Karpas-422 (cell line): ENCODE data around the gene AHDC1. TPM values are rescaled to one million over a fixed set of nuclear protein-coding genes. Genes with fewer than 3 reads are reported as not detected.

Source experiments
- DNase-seq: peaks from one replicate; pipeline ENCODE4 v3.0.0-alpha.2; 2015
- H2AFZ ChIP-seq: fragments of 200-600 bp; sonication (generic); 2 replicates; pipeline ENCODE4 v1.6.1; 2014; ENCODE audit warnings: antibody characterized with exemption, low read length, mixed read lengths
- H3K27ac ChIP-seq: fragments of 200-600 bp; sonication (generic); 2 replicates; pipeline ENCODE4 v1.5.1; 2014; ENCODE audit warnings: mild to moderate bottlenecking, low read length, moderate library complexity
- H3K27me3 ChIP-seq: fragments of 200-600 bp; sonication (generic); 2 replicates; pipeline ENCODE4 v1.6.1; 2014; ENCODE audit warnings: low read length, mixed read lengths
- H3K36me3 ChIP-seq: fragments of 200-600 bp; sonication (generic); 2 replicates; pipeline ENCODE4 v1.6.1; 2014; ENCODE audit warnings: low read length, mixed read lengths; ENCODE audit not compliant: insufficient read depth
- H3K4me1 ChIP-seq: fragments of 200-600 bp; sonication (generic); 2 replicates; pipeline ENCODE4 v1.6.1; 2014; ENCODE audit warnings: mild to moderate bottlenecking, low read length, mixed read lengths
- H3K4me2 ChIP-seq: fragments of 200-600 bp; sonication (generic); 2 replicates; pipeline ENCODE4 v1.6.1; 2014; ENCODE audit warnings: low read length, low read depth, mild to moderate bottlenecking; ENCODE audit not compliant: poor library complexity, severe bottlenecking
- H3K4me3 ChIP-seq: fragments of 200-600 bp; sonication (generic); 2 replicates; pipeline ENCODE4 v1.5.1; 2014; ENCODE audit warnings: mild to moderate bottlenecking, antibody characterized with exemption, low read length, mixed read lengths
- H3K79me2 ChIP-seq: fragments of 200-600 bp; sonication (generic); 2 replicates; pipeline ENCODE4 v1.6.1; 2014; ENCODE audit warnings: mild to moderate bottlenecking, low read length, mixed read lengths
- H3K9ac ChIP-seq: fragments of 200-600 bp; sonication (generic); 2 replicates; pipeline ENCODE4 v1.6.0; 2014; ENCODE audit warnings: low read length
- H3K9me2 ChIP-seq: fragments of 200-600 bp; sonication (generic), shearing (Covaris generic); replicated peaks from 2 replicates; pipeline ENCODE4 v1.6.0; 2014; ENCODE audit warnings: mild to moderate bottlenecking, low read length, moderate library complexity; ENCODE audit not compliant: insufficient read depth
- H3K9me3 ChIP-seq: fragments of 300-700, 200-600 bp; sonication (generic); 2 replicates; pipeline ENCODE4 v1.6.1; 2014; ENCODE audit warnings: low read length, mixed read lengths
- H4K20me1 ChIP-seq: fragments of 200-600 bp; sonication (generic); 2 replicates; pipeline ENCODE4 v1.6.1; 2014; ENCODE audit warnings: mild to moderate bottlenecking, antibody characterized with exemption, low read length, low read depth; ENCODE audit not compliant: insufficient read depth
- total RNA-seq: library from RNA; depleted of rRNA; stranded (reverse); fragments of >200 nt; shearing (Covaris generic); gene quantifications from 2 replicates; pipeline ENCODE4 v1.2.3, GENCODE V29; 2014; ENCODE audit warnings: low replicate concordance

Gene AHDC1
- total RNA-seq, 1 experiment from 2014 or later: 2.2 TPM

DNA sequence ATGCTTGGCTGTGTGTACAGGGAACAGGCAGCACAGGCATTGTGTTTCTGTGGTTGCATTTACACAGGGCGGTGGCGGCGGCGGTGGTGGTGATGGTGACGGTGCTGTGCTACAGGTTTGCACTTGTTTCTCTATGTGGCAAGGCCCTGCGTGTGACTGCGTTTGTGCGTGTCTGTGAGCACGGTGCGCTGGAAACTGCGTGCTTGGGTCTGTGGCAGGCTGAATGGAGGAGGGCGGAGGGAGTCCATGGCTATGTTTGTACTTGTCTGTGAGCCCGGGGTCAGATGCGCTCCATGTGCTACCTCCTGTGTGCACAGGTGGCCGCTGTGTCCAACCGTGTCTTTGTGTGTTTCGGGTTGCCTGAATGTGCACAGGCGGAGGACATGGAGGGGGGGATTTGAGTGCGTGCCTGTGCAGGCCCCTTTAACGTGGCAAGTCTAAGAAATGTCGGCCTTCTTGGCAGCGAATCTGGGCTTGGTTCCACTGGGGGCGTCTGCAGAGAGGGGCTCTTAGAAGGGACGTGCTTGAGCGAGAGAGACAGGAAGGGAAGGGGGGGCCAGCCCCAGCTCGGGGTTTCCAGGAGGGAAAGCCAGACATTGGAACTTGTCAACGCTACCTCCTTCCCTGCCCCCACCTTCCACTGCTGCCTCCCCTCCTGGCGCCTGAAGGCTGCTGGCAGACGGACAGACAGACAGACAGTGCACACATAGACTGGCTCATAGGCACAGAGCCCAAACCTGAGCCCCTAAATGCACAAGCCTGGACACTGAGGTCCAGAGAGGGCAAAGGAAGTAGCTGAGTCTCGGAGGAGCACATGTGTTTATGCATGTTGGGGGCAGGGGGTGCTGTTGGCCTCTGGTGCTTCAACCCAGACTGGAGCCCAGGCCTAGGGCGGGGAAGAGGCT lies 81.3 kb downstream of the AHDC1 start:
- Histone ChIP-seq H3K9ac (no peak overlapping the region), H3K79me2 (no peaks in the 10 kb centered on the region), H3K4me1 (peaks cover 29% of the 10 kb centered on the region), H4K20me1 (no peaks in the 10 kb centered on the region), H3K4me2 (no peak overlapping the region), H3K9me3 (no peaks in the 10 kb centered on the region), H3K4me3 (no peak overlapping the region), H3K36me3 (no peaks in the 10 kb centered on the region), H3K27ac (no peak overlapping the region), H2AFZ (no peak overlapping the region), H3K27me3 (no peaks in the 10 kb centered on the region), H3K9me2 (no peaks in the 10 kb centered on the region)
- DNase-seq: peak; percentile 65

DNA sequence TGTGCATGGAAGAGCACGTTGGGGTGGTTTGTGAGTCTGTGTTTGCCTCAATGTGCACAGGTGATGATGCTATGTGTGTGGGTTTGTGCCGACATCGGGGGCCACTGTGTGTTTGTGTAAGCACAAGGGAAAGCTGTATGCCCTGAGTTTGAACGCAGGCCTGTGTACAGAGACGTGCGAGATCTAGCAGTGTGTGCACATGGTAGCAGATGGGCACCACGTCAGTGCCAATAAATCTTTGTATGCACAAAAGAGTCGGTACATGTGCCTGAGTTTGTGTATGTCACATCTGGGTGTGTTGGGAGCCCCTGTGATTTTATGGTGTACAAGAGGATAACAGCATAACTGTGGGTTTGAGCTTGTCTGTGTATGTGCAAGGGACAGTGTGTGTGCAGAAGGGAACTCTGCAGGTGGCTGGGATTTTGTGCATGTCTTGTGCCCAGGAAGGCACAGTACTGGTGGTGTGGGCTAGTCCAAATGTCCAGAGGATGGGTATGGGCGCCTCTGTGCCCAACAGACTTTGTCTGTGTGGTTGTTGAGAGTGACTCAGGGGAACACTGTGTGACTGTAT lies 82.0 kb downstream of the AHDC1 start:
- no peak for DNase-seq
- no peaks in the 10 kb centered on the region for H4K20me1 ChIP-seq
- peaks cover 21% of the 10 kb centered on the region for H3K4me1 ChIP-seq
- no peak overlapping the region for H3K9ac ChIP-seq
- no peak overlapping the region for H3K27ac ChIP-seq
- H3K79me2 ChIP-seq: no peaks in the 10 kb centered on the region
- no peak overlapping the region for H3K4me2 ChIP-seq
- no peak overlapping the region for H2AFZ ChIP-seq
- no peaks in the 10 kb centered on the region for H3K36me3 ChIP-seq
- H3K27me3 ChIP-seq: no peaks in the 10 kb centered on the region
- no peaks in the 10 kb centered on the region for H3K9me3 ChIP-seq
- H3K9me2 ChIP-seq: no peaks in the 10 kb centered on the region
- no peak overlapping the region for H3K4me3 ChIP-seq

DNA sequence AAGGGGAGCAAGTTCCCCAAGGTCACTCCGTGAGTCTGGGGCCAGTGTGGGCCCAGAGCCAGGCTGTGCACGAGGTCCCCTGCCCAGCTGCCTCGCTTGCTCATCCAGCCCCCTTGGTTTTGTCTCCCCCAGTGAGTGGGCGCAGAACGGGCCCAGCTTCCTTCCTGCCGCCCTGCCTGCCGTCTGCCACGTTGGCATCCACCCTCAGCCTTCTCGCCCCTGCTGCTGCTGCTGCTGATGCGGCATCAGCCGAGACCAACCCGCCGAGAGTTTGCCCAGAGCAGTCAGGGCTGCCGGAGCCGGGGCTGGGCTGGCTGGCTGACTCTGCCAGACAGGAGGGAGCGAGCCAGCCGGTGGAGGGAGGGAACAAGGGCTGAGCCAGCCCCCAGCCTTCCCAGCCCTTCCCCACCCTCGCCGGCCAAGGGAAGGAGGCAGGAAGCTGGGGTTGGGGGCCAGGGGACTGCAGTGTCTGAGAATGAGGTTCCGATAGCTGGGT lies 82.6 kb downstream of the AHDC1 start:
- no peaks in the 10 kb centered on the region for H3K9me3 ChIP-seq
- H3K4me1 ChIP-seq: peaks cover 16% of the 10 kb centered on the region
- H3K9ac ChIP-seq: no peak overlapping the region; the same call in 1 of the 2 replicates
- no peak overlapping the region for H2AFZ ChIP-seq
- H4K20me1 ChIP-seq: no peaks in the 10 kb centered on the region
- H3K27ac ChIP-seq: no peak overlapping the region
- H3K27me3 ChIP-seq: no peaks in the 10 kb centered on the region
- DNase-seq: no peak
- no peaks in the 10 kb centered on the region for H3K9me2 ChIP-seq
- no peaks in the 10 kb centered on the region for H3K36me3 ChIP-seq
- H3K79me2 ChIP-seq: no peaks in the 10 kb centered on the region
- H3K4me2 ChIP-seq: no peak overlapping the region
- no peak overlapping the region for H3K4me3 ChIP-seq

DNA sequence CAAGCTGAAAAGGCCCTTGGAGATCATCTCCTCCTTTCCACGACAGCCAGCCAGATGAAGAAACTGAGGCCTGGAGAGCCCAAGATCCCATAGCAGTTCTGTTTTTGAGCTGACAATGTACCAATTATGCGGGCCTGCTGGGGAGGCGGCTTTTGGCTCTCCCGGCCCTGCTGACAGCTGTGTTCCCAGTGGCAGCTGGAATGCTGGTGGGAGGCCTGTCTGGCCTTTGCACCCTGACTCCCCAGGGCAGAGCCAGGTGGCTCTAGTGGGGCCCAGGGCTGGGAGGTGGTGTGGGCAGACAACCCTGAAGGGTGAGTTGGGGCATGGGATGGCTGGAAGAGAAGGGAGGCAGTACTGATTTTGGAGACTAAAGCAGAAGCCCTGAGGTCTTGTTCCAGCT lies 83.3 kb downstream of the AHDC1 start:
- no peak overlapping the region for H3K4me2 ChIP-seq

DNA sequence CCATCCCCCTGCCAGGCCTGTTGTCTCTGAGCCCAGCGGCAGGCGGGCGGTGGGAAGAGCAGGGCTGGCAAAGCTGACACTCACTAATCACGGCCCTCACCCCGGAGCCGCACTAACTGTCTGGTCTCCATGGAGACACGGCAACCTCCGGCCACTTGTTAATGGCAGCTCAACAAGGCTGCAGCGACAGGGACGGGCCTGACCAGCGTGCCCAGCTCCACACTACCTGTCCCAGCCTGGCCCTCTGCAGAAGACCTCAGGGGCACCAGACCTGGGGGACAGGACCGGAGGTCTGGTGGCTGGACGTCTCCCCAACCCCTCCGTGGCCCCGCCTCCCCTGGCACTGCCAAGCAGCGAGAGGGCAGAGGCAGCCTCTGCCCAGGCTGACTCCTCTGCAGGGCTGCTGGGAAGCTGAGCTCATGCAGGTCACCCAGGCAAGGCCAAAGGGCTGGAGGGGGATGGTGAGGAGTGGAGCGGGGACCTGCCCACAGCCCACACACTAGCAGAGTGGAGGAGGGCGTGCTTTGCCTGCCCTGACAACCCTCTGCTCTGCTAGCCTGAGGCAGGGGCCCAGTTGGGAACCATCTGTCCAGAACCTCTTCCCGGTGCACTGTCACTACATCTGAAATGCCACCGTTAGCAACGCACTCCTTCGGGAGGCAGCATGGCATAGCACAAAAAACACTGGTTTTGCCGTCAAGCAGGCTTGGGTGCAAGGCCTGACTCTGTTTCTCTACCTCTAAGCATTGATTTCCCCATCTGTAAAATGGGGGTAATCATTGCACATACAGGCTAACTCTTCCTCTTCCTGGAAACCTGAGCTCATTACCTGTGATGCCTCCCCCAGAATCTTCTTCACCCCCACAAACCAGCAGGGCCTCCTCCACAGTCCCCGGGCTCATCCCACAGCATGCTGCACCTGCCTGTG lies 84.3 kb downstream of the AHDC1 start:
- no peak overlapping the region for H3K4me2 ChIP-seq
- H3K79me2 ChIP-seq: no peaks in the 10 kb centered on the region
- no peak overlapping the region for H3K9ac ChIP-seq
- H3K9me2 ChIP-seq: no peaks in the 10 kb centered on the region
- H3K27me3 ChIP-seq: no peaks in the 10 kb centered on the region
- no peaks in the 10 kb centered on the region for H3K9me3 ChIP-seq
- no peak for DNase-seq
- no peaks in the 10 kb centered on the region for H4K20me1 ChIP-seq
- no peak overlapping the region for H3K27ac ChIP-seq
- H3K4me1 ChIP-seq: no peaks in the 10 kb centered on the region
- no peak overlapping the region for H3K4me3 ChIP-seq
- no peaks in the 10 kb centered on the region for H3K36me3 ChIP-seq
- H2AFZ ChIP-seq: no peak overlapping the region

More for the DNA sequence above, 83.3 kb downstream of the AHDC1 start:
- no peak overlapping the region for H2AFZ ChIP-seq
- no peaks in the 10 kb centered on the region for H3K27me3 ChIP-seq
- no peak overlapping the region for H3K27ac ChIP-seq
- H3K4me3 ChIP-seq: no peak overlapping the region
- no peak overlapping the region for H3K9ac ChIP-seq
- no peaks in the 10 kb centered on the region for H3K79me2 ChIP-seq
- peaks cover 8% of the 10 kb centered on the region for H3K4me1 ChIP-seq
- H3K9me2 ChIP-seq: no peaks in the 10 kb centered on the region
- H3K36me3 ChIP-seq: no peaks in the 10 kb centered on the region
- H3K9me3 ChIP-seq: no peaks in the 10 kb centered on the region
- no peaks in the 10 kb centered on the region for H4K20me1 ChIP-seq
- DNase-seq: no peak

DNA sequence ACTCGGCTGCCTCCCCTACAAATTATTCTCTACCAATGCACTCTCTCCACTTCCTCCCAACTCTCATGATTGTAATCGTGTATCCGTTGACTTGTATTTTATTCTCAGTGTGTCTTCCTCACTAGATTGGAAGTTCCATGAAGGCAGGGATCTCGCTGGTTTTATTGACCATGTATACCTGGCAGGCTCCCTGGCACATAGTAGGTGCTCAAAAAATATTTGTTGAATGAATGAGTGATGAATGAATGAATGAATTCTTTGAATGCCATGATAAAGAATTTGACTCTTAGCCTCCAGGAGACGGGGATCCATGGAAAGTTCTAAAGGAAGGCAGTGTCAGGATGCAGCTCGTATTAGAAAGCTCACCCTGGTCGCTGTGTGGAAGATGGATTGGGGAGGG lies 85.1 kb downstream of the AHDC1 start:
- Histone ChIP-seq H4K20me1 (no peaks in the 10 kb centered on the region), H3K79me2 (no peaks in the 10 kb centered on the region), H3K27me3 (no peaks in the 10 kb centered on the region), H3K9me2 (no peaks in the 10 kb centered on the region), H3K4me1 (no peaks in the 10 kb centered on the region), H3K36me3 (no peaks in the 10 kb centered on the region), H3K27ac (no peak overlapping the region), H3K4me2 (no peak overlapping the region), H3K9ac (no peak overlapping the region), H3K9me3 (no peaks in the 10 kb centered on the region), H3K4me3 (no peak overlapping the region), H2AFZ (no peak overlapping the region)
- no peak for DNase-seq

DNA sequence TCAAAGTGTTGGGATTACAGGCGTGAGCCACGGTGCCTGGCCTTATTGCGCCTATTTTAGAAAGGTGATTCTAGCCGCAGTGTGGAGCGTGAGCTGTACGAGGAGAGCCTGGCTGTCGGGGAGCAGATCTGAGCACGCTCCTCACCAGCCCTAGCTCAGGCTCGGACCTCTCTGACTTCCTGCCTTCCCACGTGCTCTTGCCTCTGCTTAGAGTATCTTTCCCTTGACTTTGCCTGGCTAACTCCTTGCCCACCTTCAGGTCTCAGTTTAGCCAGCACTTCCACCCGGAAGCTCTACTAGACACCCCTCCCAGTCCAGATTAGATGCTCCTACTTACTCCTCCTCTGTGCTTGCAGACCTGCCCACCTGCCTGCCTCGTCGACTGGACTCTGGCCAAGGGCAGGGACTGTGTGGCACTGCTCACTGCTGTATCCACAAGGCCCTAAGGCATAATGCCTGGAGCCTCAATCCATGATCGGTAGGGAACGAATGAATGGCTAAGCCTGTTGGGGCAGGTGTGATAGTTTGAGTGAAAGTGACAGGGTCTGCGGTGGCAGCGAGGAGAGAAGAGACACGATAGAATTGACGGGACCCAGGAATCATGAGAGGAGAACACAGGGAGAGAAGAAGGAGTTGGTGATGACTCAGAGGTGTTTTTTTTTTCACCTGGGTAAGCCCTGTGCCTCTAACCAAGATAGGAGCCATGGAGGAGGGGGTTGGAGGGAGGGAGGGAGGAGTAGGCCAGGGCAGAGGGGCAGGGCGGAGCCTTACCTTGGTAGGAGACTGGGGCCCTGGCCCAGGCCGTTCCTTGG lies 85.8 kb downstream of the AHDC1 start:
- H3K27ac ChIP-seq: no peak overlapping the region
- no peak for DNase-seq
- H2AFZ ChIP-seq: no peak overlapping the region
- H3K9me2 ChIP-seq: no peaks in the 10 kb centered on the region
- H3K9me3 ChIP-seq: no peaks in the 10 kb centered on the region
- H4K20me1 ChIP-seq: no peaks in the 10 kb centered on the region
- H3K4me3 ChIP-seq: no peak overlapping the region
- H3K36me3 ChIP-seq: no peaks in the 10 kb centered on the region
- no peak overlapping the region for H3K9ac ChIP-seq
- H3K4me1 ChIP-seq: no peaks in the 10 kb centered on the region
- H3K79me2 ChIP-seq: no peaks in the 10 kb centered on the region
- H3K4me2 ChIP-seq: no peak overlapping the region
- H3K27me3 ChIP-seq: no peaks in the 10 kb centered on the region
